Suprapubic skin (tissue), 4 donors: ENCODE results near the gene RALGAPA2. TPM values are rescaled to one million over a fixed set of nuclear protein-coding genes. Genes with fewer than 3 reads are reported as not detected.

Experiments used
- DNase-seq, 2 donors: peaks; one replicate each; pipeline ENCODE4 v3.0.0-alpha.2; 2019; ENCODE audit warnings: low spot score in 2 of 2
- H3K27ac ChIP-seq: fragments of 200-600 bp; sonication (generic); one replicate; pipeline ENCODE4 v1.5.1; 2019
- H3K27me3 ChIP-seq: fragments of 200-600 bp; sonication (generic); one replicate; pipeline ENCODE4 v1.5.1; 2019
- H3K36me3 ChIP-seq: fragments of 200-600 bp; sonication (generic); one replicate; pipeline ENCODE4 v1.5.1; 2019
- H3K4me1 ChIP-seq: fragments of 200-600 bp; sonication (generic); one replicate; pipeline ENCODE4 v1.5.1; 2019
- H3K4me3 ChIP-seq: fragments of 200-600 bp; sonication (generic); one replicate; pipeline ENCODE4 v1.5.1; 2019; ENCODE audit warnings: mild to moderate bottlenecking
- H3K9me3 ChIP-seq: fragments of 200-600 bp; sonication (generic); one replicate; pipeline ENCODE4 v1.5.1; 2019
- EP300 ChIP-seq: sonication (generic); formaldehyde crosslinking; IDR thresholded peaks from one replicate; pipeline ENCODE4 v1.6.1; 2017; ENCODE audit warnings: antibody characterized with exemption
- POLR2A ChIP-seq, 2 donors: fragments of 450-650 bp; IDR thresholded peaks; one replicate each; pipeline ENCODE4 v1.6.1; 2017; ENCODE audit warnings: antibody characterized with exemption in 2 of 2, mild to moderate bottlenecking in 2 of 2, moderate library complexity in 2 of 2
- POLR2AphosphoS5 ChIP-seq, 3 donors: sonication (generic); formaldehyde crosslinking; IDR thresholded peaks; one replicate each; pipeline ENCODE4 v1.6.1; 2017; ENCODE audit warnings: antibody characterized with exemption in 3 of 3
- WGBS: methylation state at CpG from one replicate; pipeline ENCODE4 v1.1.5; 2018; 5-methylcytosine and 5-hydroxymethylcytosine counted together
- total RNA-seq, 4 donors: library from RNA; depleted of rRNA; stranded (reverse); fragments of >200 nt; gene quantifications; one replicate each; pipeline ENCODE4 v1.1.0, GENCODE V29; 2016
- TF ChIP-seq, protein P1 (sequence below), 2 donors: fragments of 200-600 bp in 1 of 2; fragments of 450-650 bp in 1 of 2; sonication (generic) in 1 of 2; IDR thresholded peaks; one replicate each; pipeline ENCODE4 v1.5.1; 2016 to 2019; ENCODE audit warnings: antibody characterized with exemption in 2 of 2, mild to moderate bottlenecking in 1 of 2, moderate library complexity in 1 of 2

RALGAPA2 gene
- total RNA-seq, 4 donors from 2014 or later, result 51.9 to 97.8 (median 72.0) TPM

DNA sequence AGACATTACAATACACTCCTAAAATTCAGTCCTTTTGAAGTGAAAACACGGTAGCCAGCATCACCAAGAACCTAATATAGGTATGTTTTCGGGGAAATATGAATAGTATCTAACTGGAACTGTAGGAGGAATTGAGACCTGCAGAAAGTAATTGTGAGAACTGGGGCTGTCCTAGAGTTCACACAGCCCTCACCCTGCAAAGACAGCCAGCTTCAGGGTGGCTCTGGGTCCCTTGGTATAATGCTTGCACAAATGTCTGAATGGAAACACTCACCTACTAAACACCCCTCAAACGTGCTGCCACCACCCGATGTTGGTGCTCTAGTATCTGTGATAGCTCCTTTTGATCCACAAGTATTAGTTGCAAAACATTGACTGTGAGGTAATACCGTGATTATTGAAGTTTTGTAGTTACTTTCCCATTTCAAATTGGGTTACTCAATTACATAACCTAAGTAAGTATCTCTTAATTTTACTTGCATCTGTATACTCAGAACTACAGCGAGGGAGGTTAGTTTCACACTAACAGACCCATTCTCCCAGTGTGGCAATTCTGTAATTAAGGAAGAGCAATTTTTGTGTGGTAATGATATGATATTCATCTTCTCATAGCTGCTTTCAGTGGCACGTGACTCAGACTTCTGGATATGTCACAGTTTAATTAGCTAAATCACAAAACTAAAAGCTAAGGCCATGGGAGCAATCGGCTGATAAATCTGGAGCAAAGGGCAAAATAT lies 215.0 kb downstream of the RALGAPA2 start:
- 91% methylated on average over 8 of the region's 8 CpGs for WGBS
- Histone ChIP-seq H3K4me1 (no peaks in the 10 kb centered on the region), H3K27me3 (no peaks in the 10 kb centered on the region), H3K27ac (no peak overlapping the region), H3K4me3 (no peak overlapping the region), H3K9me3 (no peaks in the 10 kb centered on the region), H3K36me3 (peaks cover 72% of the 10 kb centered on the region)
- TF ChIP-seq, protein P1, sequence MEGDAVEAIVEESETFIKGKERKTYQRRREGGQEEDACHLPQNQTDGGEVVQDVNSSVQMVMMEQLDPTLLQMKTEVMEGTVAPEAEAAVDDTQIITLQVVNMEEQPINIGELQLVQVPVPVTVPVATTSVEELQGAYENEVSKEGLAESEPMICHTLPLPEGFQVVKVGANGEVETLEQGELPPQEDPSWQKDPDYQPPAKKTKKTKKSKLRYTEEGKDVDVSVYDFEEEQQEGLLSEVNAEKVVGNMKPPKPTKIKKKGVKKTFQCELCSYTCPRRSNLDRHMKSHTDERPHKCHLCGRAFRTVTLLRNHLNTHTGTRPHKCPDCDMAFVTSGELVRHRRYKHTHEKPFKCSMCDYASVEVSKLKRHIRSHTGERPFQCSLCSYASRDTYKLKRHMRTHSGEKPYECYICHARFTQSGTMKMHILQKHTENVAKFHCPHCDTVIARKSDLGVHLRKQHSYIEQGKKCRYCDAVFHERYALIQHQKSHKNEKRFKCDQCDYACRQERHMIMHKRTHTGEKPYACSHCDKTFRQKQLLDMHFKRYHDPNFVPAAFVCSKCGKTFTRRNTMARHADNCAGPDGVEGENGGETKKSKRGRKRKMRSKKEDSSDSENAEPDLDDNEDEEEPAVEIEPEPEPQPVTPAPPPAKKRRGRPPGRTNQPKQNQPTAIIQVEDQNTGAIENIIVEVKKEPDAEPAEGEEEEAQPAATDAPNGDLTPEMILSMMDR (IDR thresholded peaks at IDR 0.05), result no peak
- TF ChIP-seq POLR2A (IDR thresholded peaks at IDR 0.05) (no peak), POLR2AphosphoS5 (IDR thresholded peaks at IDR 0.05) (no peak), EP300 (no peak)
- no peak for DNase-seq

DNA sequence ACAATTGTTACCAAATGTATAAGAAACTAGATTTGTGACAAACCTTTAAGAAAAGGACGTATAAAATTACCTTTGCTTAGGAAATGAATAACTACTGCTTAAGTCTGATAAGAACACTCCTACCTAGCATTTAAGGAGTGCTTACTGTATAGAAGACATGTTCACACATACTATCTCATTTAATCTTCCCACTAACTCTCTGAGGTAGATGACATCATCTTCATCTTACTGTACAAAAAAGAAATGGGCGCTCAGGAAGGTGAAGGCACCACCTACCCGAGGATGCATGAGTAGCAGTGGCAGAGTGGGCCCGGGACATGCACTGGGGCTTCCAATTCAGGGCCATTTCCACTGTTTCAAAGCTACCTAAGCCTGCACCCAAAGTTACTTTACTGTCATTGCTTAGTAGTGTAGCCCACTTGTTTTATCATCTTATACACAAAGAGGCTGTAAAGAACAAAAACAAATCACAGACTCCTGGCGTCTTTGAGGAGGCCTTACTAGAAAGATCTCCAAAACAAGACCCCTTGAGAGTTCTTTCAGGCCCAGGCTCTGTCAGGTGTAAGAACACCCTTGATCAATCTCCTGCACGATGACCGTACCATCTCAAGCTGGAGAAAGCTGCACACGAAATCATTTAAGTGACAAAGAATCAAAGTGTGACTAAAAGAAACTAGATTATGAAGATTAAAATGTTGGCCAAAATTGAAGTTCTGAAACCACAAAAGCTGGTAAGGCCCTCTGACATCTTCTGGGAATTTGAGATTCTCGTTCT lies 216.5 kb downstream of the RALGAPA2 start:
- H3K36me3 ChIP-seq, result peaks cover 63% of the 10 kb centered on the region
- no peak overlapping the region for H3K4me3 ChIP-seq
- no peaks in the 10 kb centered on the region for H3K27me3 ChIP-seq
- TF ChIP-seq POLR2A (IDR thresholded peaks at IDR 0.05), result no peak
- TF ChIP-seq POLR2AphosphoS5 (IDR thresholded peaks at IDR 0.05), result no peak
- TF ChIP-seq, protein P1 (IDR thresholded peaks at IDR 0.05), result no peak
- no peak for TF ChIP-seq EP300
- WGBS, result 90% methylated on average over 9 of the region's 9 CpGs
- no peaks in the 10 kb centered on the region for H3K4me1 ChIP-seq
- H3K27ac ChIP-seq, result no peak overlapping the region
- DNase-seq, result no peak
- no peaks in the 10 kb centered on the region for H3K9me3 ChIP-seq

DNA sequence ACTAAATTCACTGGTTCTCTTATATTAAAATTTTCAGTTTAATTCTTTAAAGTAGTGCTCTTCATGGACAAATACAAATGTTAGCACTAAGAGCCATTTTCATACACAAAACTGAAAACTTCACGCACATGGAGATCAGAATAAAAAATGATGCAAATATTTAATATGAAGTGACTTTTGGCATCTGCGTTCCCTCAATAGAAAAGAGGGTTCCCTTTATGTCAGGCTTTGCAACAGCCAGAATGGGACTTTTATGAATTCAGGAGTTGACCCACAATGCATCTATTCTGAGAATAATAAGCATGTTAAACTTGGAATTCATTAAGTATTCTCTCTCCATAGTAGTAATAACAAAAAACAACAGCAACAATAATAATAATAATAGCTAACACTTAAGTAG lies 218.7 kb downstream of the RALGAPA2 start:
- 96% methylated on average over 2 of the region's 2 CpGs for WGBS
- Histone ChIP-seq H3K4me3 (no peak overlapping the region), H3K9me3 (no peaks in the 10 kb centered on the region), H3K4me1 (no peaks in the 10 kb centered on the region), H3K27me3 (no peaks in the 10 kb centered on the region), H3K27ac (no peak overlapping the region), H3K36me3 (peaks cover 55% of the 10 kb centered on the region)
- DNase-seq, result no peak
- TF ChIP-seq EP300 (no peak), POLR2A (IDR thresholded peaks at IDR 0.05) (no peak), POLR2AphosphoS5 (IDR thresholded peaks at IDR 0.05) (no peak)
- TF ChIP-seq, protein P1 (IDR thresholded peaks at IDR 0.05), result no peak

DNA sequence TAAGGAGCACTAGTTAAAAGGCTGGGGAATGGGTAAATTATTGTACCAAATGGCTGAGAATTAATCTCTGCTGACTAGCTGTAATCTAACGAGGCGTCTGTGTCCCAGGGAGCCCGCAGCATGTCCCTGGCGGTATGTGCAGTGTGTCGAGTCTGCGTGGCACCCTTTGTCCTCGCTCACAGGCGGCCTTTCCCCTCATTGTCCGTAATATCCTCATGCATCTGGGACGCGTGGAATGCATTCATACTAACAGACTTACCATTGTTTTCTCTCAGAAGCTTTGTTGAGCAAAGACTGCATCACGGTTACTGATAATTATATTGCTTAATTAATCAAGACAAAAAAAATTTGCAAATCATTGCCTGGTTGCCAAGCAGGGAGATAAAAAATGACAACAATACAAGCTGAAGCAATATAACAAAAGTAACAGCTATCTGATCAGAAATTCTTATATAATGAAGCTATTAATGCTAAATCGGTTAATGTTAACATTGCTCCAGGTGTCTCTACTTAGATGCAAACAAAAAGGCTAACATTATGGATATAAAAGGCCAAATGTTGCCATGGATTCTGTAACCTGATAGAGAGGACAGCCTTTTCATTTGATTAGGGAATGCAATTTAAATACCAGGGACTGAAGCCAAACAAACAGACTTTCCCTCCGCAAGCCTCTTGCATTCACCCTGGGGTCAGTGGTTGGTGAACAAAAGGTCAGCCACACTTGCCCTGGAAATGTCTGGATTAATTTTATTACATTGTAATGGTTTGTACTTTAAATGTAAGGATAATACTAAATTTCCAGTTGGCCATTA lies 219.7 kb downstream of the RALGAPA2 start:
- H3K36me3 ChIP-seq, result peaks cover 54% of the 10 kb centered on the region
- DNase-seq, result no peak
- H3K27ac ChIP-seq, result no peak overlapping the region
- WGBS, result 91% methylated on average over 14 of the region's 14 CpGs
- H3K4me3 ChIP-seq, result no peak overlapping the region
- H3K4me1 ChIP-seq, result no peaks in the 10 kb centered on the region
- no peaks in the 10 kb centered on the region for H3K27me3 ChIP-seq
- TF ChIP-seq, protein P1 (IDR thresholded peaks at IDR 0.05), result no peak
- TF ChIP-seq POLR2AphosphoS5 (IDR thresholded peaks at IDR 0.05) (no peak), POLR2A (IDR thresholded peaks at IDR 0.05) (no peak), EP300 (no peak)
- H3K9me3 ChIP-seq, result no peaks in the 10 kb centered on the region
